ENCODE measurements around the gene ASXL3.

The ASXL3 gene

GRCh38 chr18:33660696-33661310 is 82.8 kb downstream of the ASXL3 start:
- DNase-seq (ENCODE audit: low read depth), result no peak

DNA sequence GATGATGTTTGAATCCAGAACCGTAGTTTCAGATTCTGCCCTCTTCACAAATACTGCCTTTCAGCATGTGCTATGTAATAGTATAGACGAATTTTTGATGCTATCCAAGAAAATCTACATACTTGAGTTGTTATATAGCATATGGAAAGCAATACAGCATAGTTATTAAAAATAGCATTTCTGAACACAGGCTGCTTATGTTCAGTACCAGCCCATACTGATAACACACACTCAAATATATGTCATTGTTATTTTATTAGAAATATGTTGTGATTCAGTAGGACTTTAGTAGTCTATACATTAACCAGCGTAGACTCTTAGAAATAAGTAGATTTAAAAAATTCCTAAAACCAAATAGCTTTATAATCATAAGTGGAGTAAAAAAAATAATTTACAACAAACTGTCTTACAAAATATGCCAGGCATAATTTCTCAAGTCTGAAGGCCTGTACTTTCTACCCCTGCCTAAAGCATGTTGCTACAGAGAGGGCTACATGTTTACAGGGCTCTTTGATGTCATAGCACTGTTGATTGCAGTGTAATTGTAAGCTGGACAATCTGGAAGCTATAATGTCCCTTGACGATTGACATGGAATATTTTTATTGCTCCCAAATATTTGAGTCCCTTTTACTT is 86.3 kb downstream of the ASXL3 start:
- DNase-seq (ENCODE audit: low read depth), result no peak

- no peak for DNase-seq (ENCODE audit: low read depth)
Observed at GRCh38 chr18:33665187-33665586, 87.2 kb downstream of the ASXL3 start.

DNA sequence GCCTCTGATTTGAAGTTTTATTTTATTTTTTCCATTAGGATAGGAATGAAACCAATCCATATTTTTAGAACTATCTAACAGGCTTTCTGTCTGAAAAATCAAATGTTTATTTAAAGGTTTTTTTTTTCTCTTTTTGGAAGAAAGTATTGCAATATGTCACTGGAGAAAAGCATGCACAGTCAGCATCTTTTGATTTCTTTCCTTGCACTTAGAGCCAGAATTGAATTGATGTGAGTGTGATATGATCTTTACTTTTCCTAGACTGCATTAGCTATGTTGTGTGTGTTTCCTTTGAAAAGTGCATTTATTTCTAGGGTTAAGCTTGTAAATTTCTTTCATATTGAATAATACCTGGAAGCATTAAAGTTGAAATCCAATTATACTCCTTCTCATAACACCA is 87.6 kb downstream of the ASXL3 start:
- no peak for DNase-seq (ENCODE audit: low read depth)

DNA sequence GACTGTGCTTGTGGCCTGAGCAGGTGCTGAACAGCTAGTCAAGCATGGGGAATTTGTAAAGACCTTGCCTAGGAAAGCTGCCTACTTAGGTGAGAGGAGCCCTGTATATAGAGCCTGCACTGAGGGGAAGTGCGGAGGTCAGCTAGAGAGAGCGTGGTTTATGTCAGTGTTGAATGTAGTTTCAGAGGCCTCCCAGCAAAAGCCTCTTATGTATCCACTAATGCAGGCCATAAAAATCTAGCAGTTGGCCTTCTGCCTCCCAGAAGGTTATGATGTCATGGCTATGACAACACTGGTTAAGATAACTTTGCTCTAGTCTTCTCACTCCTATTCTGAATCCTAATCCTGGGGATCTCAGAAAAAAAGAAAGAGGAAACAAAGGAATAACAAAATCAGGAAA is 88.9 kb downstream of the ASXL3 start:
- DNase-seq (ENCODE audit: low read depth), result no peak

DNA sequence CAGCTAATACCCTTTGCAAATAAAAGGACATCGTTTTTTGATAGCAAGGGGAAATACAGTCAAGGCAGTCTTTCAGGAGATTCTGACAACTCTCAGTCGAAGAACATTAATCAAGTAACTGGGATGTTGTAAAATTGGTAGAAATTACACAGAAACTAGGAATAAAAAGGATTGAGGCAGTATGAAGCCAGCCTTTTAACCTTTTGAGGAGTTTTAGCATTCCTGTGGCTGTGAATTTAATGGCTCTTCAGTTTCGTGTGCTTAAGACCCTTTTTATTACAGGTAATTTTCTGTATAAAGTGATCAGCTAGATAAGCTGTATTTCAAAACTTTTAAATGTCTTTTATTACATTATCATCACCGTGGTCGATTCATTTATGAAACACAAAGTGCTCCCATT is 91.6 kb downstream of the ASXL3 start:
- DNase-seq (ENCODE audit: low read depth), result no peak

DNA sequence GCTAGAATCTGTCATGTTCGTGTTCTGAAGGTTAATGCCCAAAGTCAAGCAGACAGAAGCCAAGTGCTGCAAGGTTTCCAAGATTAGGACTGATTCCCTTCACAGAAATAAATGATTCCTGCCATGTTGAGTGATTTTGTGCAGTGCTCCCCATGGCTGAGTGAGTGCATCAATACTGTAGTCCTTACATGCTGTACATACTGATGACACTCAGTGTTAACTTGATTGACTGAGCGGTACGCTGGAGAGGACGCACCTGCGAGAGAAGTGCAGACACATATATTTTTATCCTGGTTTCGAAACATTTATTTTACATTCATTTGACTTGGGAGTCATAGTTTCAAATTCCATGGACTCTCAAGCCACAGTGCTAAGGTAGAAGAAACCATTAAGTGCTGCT is 92.0 kb downstream of the ASXL3 start:
- DNase-seq (ENCODE audit: low read depth), result no peak

DNA sequence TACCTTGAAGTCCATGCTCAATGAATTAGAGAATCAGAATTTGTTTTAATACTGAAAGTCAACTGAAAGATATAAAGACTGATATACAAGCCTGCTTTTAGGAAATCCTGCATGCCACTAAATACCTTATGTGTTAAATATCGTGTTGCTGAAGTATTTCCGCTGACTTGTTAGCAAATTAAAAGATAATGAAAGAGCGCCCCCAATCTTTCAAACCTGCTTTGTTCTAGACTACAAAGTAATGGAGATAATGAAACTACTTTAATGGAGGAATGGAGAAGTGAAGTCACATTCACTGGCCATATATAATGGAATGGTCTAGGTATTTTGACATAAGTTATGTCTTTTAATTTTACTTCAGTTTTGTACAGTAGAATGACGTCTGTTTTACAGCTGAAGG is 95.7 kb downstream of the ASXL3 start:
- DNase-seq (ENCODE audit: low read depth), result no peak

- no peak for DNase-seq (ENCODE audit: low read depth)
Observed at GRCh38 chr18:33676593-33676992, 98.6 kb downstream of the ASXL3 start.

- DNase-seq (ENCODE audit: low read depth), result no peak
Observed at GRCh38 chr18:33677891-33678290, 99.9 kb downstream of the ASXL3 start.

- no peak for DNase-seq (ENCODE audit: low read depth)
Observed at GRCh38 chr18:33682436-33682835, 104.4 kb downstream of the ASXL3 start.

DNA sequence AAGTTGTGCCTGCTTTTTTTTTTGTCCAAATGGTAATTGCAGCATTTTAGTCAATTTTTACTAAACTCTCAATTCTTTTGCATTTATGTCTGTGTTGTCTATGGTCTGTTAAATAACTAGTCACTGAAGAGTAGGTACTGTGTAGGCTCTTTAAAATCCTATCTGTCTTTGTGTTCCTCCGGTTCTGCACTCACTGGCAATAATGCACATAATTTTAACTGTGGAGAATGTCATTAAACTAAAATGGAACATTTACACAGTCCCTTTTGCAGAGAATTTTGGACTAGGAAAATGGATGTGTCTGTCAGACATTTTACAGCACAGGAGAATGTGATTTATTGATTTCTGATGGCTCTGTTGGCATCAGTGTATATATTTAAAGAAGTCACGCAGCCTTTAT is 116.6 kb downstream of the ASXL3 start:
- no peak for DNase-seq (ENCODE audit: low read depth)

- no peak for DNase-seq (ENCODE audit: low read depth)
Observed at GRCh38 chr18:33696332-33697162, 118.5 kb downstream of the ASXL3 start.

- DNase-seq (ENCODE audit: low read depth), result no peak
Observed at GRCh38 chr18:33697498-33697897, 119.5 kb downstream of the ASXL3 start.

DNA sequence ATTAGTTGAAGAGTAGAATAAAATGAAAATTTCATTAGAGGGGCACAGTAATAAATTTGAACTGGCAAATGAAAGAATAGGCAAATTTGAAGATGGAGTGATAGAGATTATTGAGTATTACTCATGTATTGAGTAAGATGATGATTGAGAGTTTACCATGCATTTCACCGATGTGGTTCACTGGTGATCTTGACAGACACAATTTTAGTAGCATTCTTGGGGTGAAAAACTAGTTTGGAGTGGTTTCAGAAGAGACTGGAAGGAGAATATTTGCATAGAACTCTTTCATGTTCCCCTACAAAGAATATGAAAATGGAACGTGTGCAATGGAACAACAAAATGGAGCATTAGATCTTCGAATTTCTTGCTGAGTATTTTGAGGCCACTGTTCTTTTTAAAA is 121.4 kb downstream of the ASXL3 start:
- no peak for DNase-seq (ENCODE audit: low read depth)

- DNase-seq (ENCODE audit: low read depth), result no peak
Observed at GRCh38 chr18:33700513-33700976, 122.5 kb downstream of the ASXL3 start.

- DNase-seq (ENCODE audit: low read depth), result no peak
Observed at GRCh38 chr18:33702625-33703024, 124.6 kb downstream of the ASXL3 start.

- DNase-seq (ENCODE audit: low read depth), result no peak
Observed at GRCh38 chr18:33706391-33706790, 128.4 kb downstream of the ASXL3 start.

DNA sequence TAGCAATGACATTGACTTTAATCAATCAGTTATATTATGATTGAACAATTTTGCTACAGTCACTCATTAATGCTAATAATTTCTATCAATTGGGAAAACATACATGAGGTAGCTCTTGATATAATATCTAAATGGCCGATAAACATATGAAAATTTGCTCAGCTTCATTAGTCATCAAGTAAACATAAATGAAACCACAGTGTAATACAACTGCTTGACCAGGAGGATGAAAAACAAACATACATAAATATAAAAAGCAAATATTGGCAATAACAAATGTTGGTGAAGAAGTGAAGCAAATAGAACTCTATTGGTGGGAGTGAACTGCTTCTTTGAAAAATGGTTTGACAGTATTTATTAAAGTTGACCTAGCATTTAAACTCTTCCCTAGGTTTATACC is 130.9 kb downstream of the ASXL3 start:
- DNase-seq (ENCODE audit: low read depth), result no peak

DNA sequence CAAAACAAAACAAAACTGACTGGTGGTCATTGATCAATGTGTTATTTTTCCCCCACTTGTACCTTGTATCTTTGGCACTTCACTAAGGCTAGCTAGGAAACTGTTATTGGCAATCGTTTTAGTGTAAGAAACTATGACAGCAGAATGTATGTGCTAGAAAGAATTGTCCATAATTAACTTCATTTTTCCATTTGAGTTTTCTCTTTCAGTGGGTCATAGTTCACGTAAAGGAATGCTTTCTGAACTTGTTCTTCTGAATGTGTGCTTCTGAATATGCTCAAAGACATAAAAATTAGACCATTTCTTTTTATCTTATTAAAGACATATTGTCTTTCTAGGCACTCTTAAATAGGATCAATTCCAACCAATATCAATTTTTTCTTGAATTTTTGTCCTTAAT is 132.2 kb downstream of the ASXL3 start:
- DNase-seq (ENCODE audit: low read depth), result no peak

DNA sequence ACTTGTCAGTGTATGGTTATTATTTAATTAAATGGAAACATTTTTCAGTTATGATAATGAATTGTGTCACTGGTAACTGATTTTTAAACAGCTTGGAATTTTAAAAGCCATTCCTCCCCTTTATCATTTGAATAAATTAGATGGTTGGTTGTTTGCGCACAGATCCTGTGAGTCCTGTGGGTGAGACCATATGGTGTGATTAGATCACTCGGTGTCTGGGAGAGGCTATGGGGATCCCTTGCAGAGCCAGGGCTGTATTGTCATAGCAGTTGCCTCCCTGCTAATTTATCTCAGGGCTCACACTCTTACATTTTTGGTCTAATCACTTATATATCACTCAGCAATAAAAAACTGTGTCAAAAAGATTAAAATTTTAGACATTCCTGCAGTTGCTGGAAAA is 133.5 kb downstream of the ASXL3 start:
- DNase-seq (ENCODE audit: low read depth), result no peak

GRCh38 chr18:33712719-33713118 is 134.7 kb downstream of the ASXL3 start:
- no peak for DNase-seq (ENCODE audit: low read depth)

GRCh38 chr18:33716061-33716683 is 138.2 kb downstream of the ASXL3 start:
- no peak for DNase-seq (ENCODE audit: low read depth)
